HepG2 (cell line): ENCODE measurements around the gene C3orf80.

Experiments
- AGO1 ChIP-seq: fragments of 200-400 bp; formaldehyde crosslinking; IDR thresholded peaks from 2 replicates; pipeline ENCODE4 v1.6.1; 2017; ENCODE audit warnings: mild to moderate bottlenecking, low read depth, low read length, moderate library complexity; ENCODE audit not compliant: poor library complexity, severe bottlenecking
- ATF2 ChIP-seq: sonication (generic); formaldehyde crosslinking; IDR thresholded peaks from 2 replicates; pipeline ENCODE4 v1.4.0; 2020; ENCODE audit warnings: missing genetic modification reagents
- MAX ChIP-seq: IDR thresholded peaks from 2 replicates; pipeline ENCODE4 v1.6.1; 2012; ENCODE audit warnings: inconsistent platforms
- MAZ ChIP-seq, 2 experiments: sonication (generic) in 1 of 2; formaldehyde crosslinking in 1 of 2; IDR thresholded peaks; 2 replicates each; pipeline versions ENCODE4 v1.5.0 to v1.6.1; 2012 to 2020; ENCODE audit warnings: low read depth in 2 of 2, mild to moderate bottlenecking in 2 of 2, borderline replicate concordance in 1 of 2, improper control_type of control experiment in 1 of 2, low read length in 1 of 2, missing genetic modification reagents in 1 of 2, moderate library complexity in 1 of 2
- MED13 ChIP-seq: sonication (generic); formaldehyde crosslinking; IDR thresholded peaks from 2 replicates; pipeline ENCODE4 v1.5.0; 2020; ENCODE audit warnings: missing genetic modification reagents
- POLR2AphosphoS2 ChIP-seq: IDR thresholded peaks from 2 replicates; pipeline ENCODE4 v1.6.1; 2011; ENCODE audit warnings: low read depth, low read length, improper control_type of control experiment
- PRMT3 ChIP-seq: sonication (generic); formaldehyde crosslinking; IDR thresholded peaks from 2 replicates; pipeline ENCODE4 v1.8.1; 2022; ENCODE audit warnings: low read depth, mild to moderate bottlenecking, moderate library complexity, missing genetic modification reagents, borderline replicate concordance
- YY1 ChIP-seq: IDR thresholded peaks from 2 replicates; pipeline ENCODE4 v1.6.1; 2011; ENCODE audit warnings: low read length, low read depth, moderate library complexity, mild to moderate bottlenecking; ENCODE audit not compliant: insufficient read depth, insufficient replicate concordance
- ZBTB40 ChIP-seq, 2 experiments: fragments of 450-650 bp in 1 of 2; sonication (generic) in 1 of 2; formaldehyde crosslinking in 1 of 2; IDR thresholded peaks; 2 replicates each; pipeline versions ENCODE4 v1.6.1 to v1.8.0; 2016 to 2022; ENCODE audit warnings: antibody characterized with exemption in 1 of 2, mild to moderate bottlenecking in 1 of 2, missing genetic modification reagents in 1 of 2
- ZNF235 ChIP-seq: sonication (generic); formaldehyde crosslinking; IDR thresholded peaks from 2 replicates; pipeline ENCODE4 v1.8.1; 2023; ENCODE audit warnings: mild to moderate bottlenecking, missing genetic modification reagents, borderline replicate concordance
- ZNF484 ChIP-seq: sonication (generic); formaldehyde crosslinking; IDR thresholded peaks from 2 replicates; pipeline ENCODE4 v1.5.1; 2020; ENCODE audit warnings: mild to moderate bottlenecking, low read depth, missing genetic modification reagents, borderline replicate concordance
- ZNF589 ChIP-seq: sonication (generic); formaldehyde crosslinking; conservative IDR thresholded peaks from 2 replicates; pipeline ENCODE4 v1.8.0; 2022; ENCODE audit warnings: mild to moderate bottlenecking, moderate library complexity, missing genetic modification reagents
- TF ChIP-seq, protein P1 (sequence below): sonication (generic); formaldehyde crosslinking; IDR thresholded peaks from 2 replicates; pipeline ENCODE4 v1.5.0; 2020; ENCODE audit warnings: mild to moderate bottlenecking, missing genetic modification reagents, moderate library complexity
- TF ChIP-seq, protein P2 (sequence below): sonication (generic); formaldehyde crosslinking; conservative IDR thresholded peaks from 2 replicates; pipeline ENCODE4 v1.8.0; 2022; ENCODE audit warnings: mild to moderate bottlenecking, moderate library complexity, missing genetic modification reagents

- TF ChIP-seq MAX: no peak
- TF ChIP-seq, protein P1, sequence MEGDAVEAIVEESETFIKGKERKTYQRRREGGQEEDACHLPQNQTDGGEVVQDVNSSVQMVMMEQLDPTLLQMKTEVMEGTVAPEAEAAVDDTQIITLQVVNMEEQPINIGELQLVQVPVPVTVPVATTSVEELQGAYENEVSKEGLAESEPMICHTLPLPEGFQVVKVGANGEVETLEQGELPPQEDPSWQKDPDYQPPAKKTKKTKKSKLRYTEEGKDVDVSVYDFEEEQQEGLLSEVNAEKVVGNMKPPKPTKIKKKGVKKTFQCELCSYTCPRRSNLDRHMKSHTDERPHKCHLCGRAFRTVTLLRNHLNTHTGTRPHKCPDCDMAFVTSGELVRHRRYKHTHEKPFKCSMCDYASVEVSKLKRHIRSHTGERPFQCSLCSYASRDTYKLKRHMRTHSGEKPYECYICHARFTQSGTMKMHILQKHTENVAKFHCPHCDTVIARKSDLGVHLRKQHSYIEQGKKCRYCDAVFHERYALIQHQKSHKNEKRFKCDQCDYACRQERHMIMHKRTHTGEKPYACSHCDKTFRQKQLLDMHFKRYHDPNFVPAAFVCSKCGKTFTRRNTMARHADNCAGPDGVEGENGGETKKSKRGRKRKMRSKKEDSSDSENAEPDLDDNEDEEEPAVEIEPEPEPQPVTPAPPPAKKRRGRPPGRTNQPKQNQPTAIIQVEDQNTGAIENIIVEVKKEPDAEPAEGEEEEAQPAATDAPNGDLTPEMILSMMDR (CRISPR knock-in tag): no peak
- TF ChIP-seq ZBTB40 (IDR thresholded peaks at IDR 0.05): no peak
- no peak for TF ChIP-seq ZBTB40 (CRISPR knock-in tag; IDR thresholded peaks at IDR 0.05)
- TF ChIP-seq ZNF484: no peak
- TF ChIP-seq PRMT3 (CRISPR knock-in tag): no peak
- TF ChIP-seq ATF2: no peak
- TF ChIP-seq ZNF235 (CRISPR knock-in tag): no peak
- TF ChIP-seq MAZ (IDR thresholded peaks at IDR 0.05; ENCODE audit: borderline replicate concordance, low read depth, low read length): no peak
- no peak for TF ChIP-seq MAZ (CRISPR knock-in tag; IDR thresholded peaks at IDR 0.05; ENCODE audit: low read depth)
- no peak for TF ChIP-seq AGO1
- TF ChIP-seq MED13 (CRISPR knock-in tag): no peak
- TF ChIP-seq YY1: no peak
- TF ChIP-seq ZNF589 (CRISPR knock-in tag): no peak
- TF ChIP-seq, protein P2, sequence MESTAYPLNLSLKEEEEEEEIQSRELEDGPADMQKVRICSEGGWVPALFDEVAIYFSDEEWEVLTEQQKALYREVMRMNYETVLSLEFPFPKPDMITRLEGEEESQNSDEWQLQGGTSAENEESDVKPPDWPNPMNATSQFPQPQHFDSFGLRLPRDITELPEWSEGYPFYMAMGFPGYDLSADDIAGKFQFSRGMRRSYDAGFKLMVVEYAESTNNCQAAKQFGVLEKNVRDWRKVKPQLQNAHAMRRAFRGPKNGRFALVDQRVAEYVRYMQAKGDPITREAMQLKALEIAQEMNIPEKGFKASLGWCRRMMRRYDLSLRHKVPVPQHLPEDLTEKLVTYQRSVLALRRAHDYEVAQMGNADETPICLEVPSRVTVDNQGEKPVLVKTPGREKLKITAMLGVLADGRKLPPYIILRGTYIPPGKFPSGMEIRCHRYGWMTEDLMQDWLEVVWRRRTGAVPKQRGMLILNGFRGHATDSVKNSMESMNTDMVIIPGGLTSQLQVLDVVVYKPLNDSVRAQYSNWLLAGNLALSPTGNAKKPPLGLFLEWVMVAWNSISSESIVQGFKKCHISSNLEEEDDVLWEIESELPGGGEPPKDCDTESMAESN: no peak
- TF ChIP-seq POLR2AphosphoS2: no peak
These were observed 28.6 kb upstream of the C3orf80 start for GRCh38 chr3:160196511-160197104.
